Measurements from ENCODE around the gene FGGY.

Gene FGGY

GRCh38 chr1:59545830-59546229 lies 248.9 kb downstream of the FGGY start:
- no peak for DNase-seq (ENCODE audit: low read depth)
- TF ChIP-seq, protein P1, sequence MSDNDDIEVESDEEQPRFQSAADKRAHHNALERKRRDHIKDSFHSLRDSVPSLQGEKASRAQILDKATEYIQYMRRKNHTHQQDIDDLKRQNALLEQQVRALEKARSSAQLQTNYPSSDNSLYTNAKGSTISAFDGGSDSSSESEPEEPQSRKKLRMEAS (IDR thresholded peaks at IDR 0.05; ENCODE audit: low read depth, low read length) = no peak
- TF ChIP-seq POLR2A (IDR thresholded peaks at IDR 0.05; ENCODE audit: extremely low read depth, insufficient read length) = no peak
- no peak overlapping the region for H3K4me3 ChIP-seq (ENCODE audit: low read depth, low read length)

DNA sequence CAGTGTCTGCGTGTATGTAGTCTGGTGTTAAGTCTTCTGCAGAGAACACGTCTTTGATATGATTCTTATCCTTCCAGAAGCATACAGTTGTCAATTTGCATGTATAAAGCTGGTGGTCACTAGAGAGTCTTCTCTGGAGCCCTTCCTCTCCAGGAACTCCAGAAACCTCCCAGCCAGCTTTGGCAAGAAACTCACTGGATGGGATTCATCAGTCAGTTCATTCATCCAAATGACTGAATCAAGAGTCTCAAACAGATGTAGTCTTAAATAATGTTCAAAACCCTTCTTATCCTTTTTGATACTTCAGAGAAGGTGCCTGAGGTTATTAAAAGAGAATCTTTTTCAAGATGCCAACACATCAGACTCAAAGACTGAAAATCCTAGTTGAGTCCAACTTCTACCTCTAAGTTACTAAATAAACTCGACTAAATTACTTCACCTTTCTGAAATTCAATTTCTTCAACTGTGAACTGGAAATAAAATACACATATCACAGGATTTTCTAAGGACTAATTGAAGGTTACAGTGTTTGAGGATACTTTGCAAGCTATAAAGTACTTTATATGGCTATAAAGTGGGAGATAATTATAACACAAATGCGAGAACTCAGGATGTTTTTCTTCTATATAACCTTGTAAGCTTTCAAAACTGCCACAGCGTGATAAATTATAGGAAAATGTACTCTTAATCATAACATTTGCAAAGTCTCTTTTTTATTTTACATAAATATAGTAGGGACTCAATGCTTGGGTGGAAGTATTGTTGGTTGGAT lies 252.4 kb downstream of the FGGY start:
- no peak for DNase-seq (ENCODE audit: low read depth)
- no peak for TF ChIP-seq POLR2A (IDR thresholded peaks at IDR 0.05; ENCODE audit: extremely low read depth, insufficient read length)
- no peak for TF ChIP-seq MYC (IDR thresholded peaks at IDR 0.05; ENCODE audit: low read depth, low read length)
- TF ChIP-seq CTCF (IDR thresholded peaks at IDR 0.05; ENCODE audit: low read depth, low read length) = no peak
- TF ChIP-seq, protein P1 (IDR thresholded peaks at IDR 0.05; ENCODE audit: low read depth, low read length) = no peak
- H3K4me3 ChIP-seq (ENCODE audit: low read depth, low read length) = no peak overlapping the region

DNA sequence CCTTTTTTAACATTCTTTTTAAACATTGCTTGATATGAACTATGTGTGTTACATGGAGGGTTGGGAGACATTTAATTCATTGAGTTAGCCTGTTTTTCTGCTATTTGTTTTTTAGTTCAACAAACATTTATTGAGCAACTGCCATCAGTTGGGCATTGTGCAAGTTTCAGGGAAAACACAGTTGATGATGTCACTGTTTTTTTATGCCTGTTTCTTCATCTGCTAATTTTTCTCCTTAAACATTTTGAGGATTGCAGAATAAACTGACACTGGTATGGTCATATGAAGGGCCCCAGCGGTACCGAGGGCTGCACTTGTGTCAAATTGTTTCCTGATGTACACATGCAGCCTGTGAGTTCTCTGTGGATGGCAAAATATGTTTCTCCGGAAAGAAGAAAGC lies 253.0 kb downstream of the FGGY start:
- peak; percentile 85 for DNase-seq (ENCODE audit: low read depth)
- no peak overlapping the region for H3K4me3 ChIP-seq (ENCODE audit: low read depth, low read length)
- TF ChIP-seq CTCF (IDR thresholded peaks at IDR 0.05; ENCODE audit: low read depth, low read length) (no peak), MYC (IDR thresholded peaks at IDR 0.05; ENCODE audit: low read depth, low read length) (peak; percentile 56; the same call in 1 of the 2 replicates)
- TF ChIP-seq, protein P1 (IDR thresholded peaks at IDR 0.05; ENCODE audit: low read depth, low read length) = peak; percentile 60

DNA sequence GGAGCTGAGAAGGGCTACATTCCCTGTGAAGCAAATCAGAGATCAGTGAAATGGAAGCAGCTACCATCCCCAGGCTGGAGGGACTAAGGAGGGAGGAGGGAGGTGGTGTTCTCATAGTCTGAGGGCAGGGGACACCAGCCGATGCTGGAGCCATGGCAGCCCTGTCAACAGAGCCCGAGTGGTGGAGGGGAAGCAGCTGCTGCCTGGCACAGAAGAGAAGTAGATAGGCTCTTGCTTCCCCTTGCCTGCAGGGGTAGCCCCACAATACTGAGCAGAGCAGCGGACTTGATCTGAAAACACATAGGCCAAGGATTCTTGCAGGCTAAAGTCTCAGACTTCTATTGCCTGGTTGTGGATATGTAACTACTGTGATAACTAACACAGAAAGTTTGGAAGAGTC lies 255.1 kb downstream of the FGGY start:
- peak; percentile 24 for DNase-seq (ENCODE audit: low read depth)
- H3K4me3 ChIP-seq (ENCODE audit: low read depth, low read length) = no peak overlapping the region
- TF ChIP-seq CTCF (IDR thresholded peaks at IDR 0.05; ENCODE audit: low read depth, low read length) = no peak
- no peak for TF ChIP-seq POLR2A (IDR thresholded peaks at IDR 0.05; ENCODE audit: extremely low read depth, insufficient read length)
- TF ChIP-seq, protein P1 (IDR thresholded peaks at IDR 0.05; ENCODE audit: low read depth, low read length) = no peak
- TF ChIP-seq MYC (IDR thresholded peaks at IDR 0.05; ENCODE audit: low read depth, low read length) = no peak

- no peak for TF ChIP-seq POLR2A (IDR thresholded peaks at IDR 0.05; ENCODE audit: extremely low read depth, insufficient read length)
- TF ChIP-seq CTCF (IDR thresholded peaks at IDR 0.05; ENCODE audit: low read depth, low read length) = no peak
- TF ChIP-seq, protein P1 (IDR thresholded peaks at IDR 0.05; ENCODE audit: low read depth, low read length) = no peak
- TF ChIP-seq MYC (IDR thresholded peaks at IDR 0.05; ENCODE audit: low read depth, low read length) = no peak
- no peak for DNase-seq (ENCODE audit: low read depth)
- H3K4me3 ChIP-seq (ENCODE audit: low read depth, low read length) = no peak overlapping the region
Observed at GRCh38 chr1:59553371-59553770, 256.5 kb downstream of the FGGY start.

DNA sequence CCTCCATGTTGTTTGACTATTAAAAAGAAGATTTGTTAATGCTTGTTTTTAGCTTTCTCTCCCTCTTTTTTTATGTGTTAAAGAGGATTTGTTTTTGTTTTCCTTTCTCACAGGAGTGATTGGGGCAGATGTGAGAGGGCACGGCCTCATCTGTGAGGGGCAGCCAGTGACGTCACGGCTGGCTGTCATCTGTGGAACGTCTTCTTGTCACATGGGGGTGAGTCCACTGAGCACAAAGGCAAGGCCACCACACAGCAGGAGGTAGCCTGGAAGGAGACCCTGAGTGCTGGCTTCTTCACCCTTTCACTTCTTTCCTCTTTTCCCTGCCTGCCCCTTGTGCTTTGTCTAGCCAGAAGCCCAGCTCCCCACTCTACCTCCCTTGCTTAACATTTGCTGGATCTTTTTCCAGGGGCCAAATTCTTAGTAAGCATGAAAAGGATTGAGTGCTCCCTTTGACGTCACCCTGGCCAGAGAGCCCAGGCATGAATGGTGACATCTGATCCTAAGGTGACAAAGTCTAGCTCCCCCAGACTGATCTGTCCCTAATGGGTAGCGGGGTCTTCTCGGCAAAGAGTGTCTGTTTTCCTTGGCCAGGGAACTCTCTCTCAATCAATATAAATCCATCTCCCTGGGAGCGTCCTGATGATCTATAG lies 257.2 kb downstream of the FGGY start:
- TF ChIP-seq, protein P1 (IDR thresholded peaks at IDR 0.05; ENCODE audit: low read depth, low read length) = no peak
- TF ChIP-seq POLR2A (IDR thresholded peaks at IDR 0.05; ENCODE audit: extremely low read depth, insufficient read length) = no peak
- no peak for TF ChIP-seq MYC (IDR thresholded peaks at IDR 0.05; ENCODE audit: low read depth, low read length)
- TF ChIP-seq CTCF (IDR thresholded peaks at IDR 0.05; ENCODE audit: low read depth, low read length) = no peak
- DNase-seq (ENCODE audit: low read depth) = no peak
- H3K4me3 ChIP-seq (ENCODE audit: low read depth, low read length) = no peak overlapping the region
